Stimulated activated CD4-positive, alpha-beta T cell treated with anti-CD3 and anti-CD28 coated beads, Interleukin-4, amount 100 ng/mL, for 4 hours (primary cell): ENCODE measurements around the gene ADGRV1.
"Not testable (repeated sequence)": the region's sequence is repeated elsewhere in the genome, so short reads cannot be mapped to it uniquely, and the experiment has no call there.

Experiments used
- DNase-seq, 2 experiments: peaks; one replicate each; pipeline ENCODE4 v3.0.0-alpha.2; 2020

Gene ADGRV1

GRCh38 chr5:90955001-90955635 is 396.5 kb downstream of the ADGRV1 start:
- no peak for DNase-seq

- no peak for DNase-seq
Measured at GRCh38 chr5:90956511-90957097, 398.0 kb downstream of the ADGRV1 start.

GRCh38 chr5:90957906-90958305 is 399.3 kb downstream of the ADGRV1 start:
- DNase-seq: no peak

- DNase-seq: no peak
Measured at GRCh38 chr5:90959262-90959661, 400.7 kb downstream of the ADGRV1 start.

- DNase-seq: no peak
Measured at GRCh38 chr5:90962481-90962880, 403.9 kb downstream of the ADGRV1 start.

- no peak for DNase-seq
Measured at GRCh38 chr5:90965110-90965685, 406.6 kb downstream of the ADGRV1 start.

- no peak for DNase-seq
Measured at GRCh38 chr5:90967443-90967842, 408.8 kb downstream of the ADGRV1 start.

GRCh38 chr5:90967851-90968250 is 409.3 kb downstream of the ADGRV1 start:
- no peak for DNase-seq

GRCh38 chr5:90968319-90968718 is 409.7 kb downstream of the ADGRV1 start:
- DNase-seq: no peak

GRCh38 chr5:90969945-90970344 is 411.3 kb downstream of the ADGRV1 start:
- DNase-seq: not testable (repeated sequence)

- DNase-seq: no peak
Measured at GRCh38 chr5:90981177-90981576, 422.6 kb downstream of the ADGRV1 start.

- no peak for DNase-seq
Measured at GRCh38 chr5:90981821-90982220, 423.2 kb downstream of the ADGRV1 start.

GRCh38 chr5:90982576-90982975 is 424.0 kb downstream of the ADGRV1 start:
- DNase-seq: no peak

GRCh38 chr5:90983148-90983547 is 424.6 kb downstream of the ADGRV1 start:
- no peak for DNase-seq

- DNase-seq: no peak
Measured at GRCh38 chr5:90983711-90984124, 425.1 kb downstream of the ADGRV1 start.

GRCh38 chr5:90985341-90985740 is 426.7 kb downstream of the ADGRV1 start:
- DNase-seq: no peak

GRCh38 chr5:90987726-90988125 is 429.1 kb downstream of the ADGRV1 start:
- DNase-seq: no peak

GRCh38 chr5:90991201-90991600 is 432.6 kb downstream of the ADGRV1 start:
- DNase-seq: no peak

- no peak for DNase-seq
Measured at GRCh38 chr5:90994796-90995195, 436.2 kb downstream of the ADGRV1 start.

GRCh38 chr5:90996089-90996488 is 437.5 kb downstream of the ADGRV1 start:
- no peak for DNase-seq

GRCh38 chr5:90997082-90997481 is 438.5 kb downstream of the ADGRV1 start:
- no peak for DNase-seq

GRCh38 chr5:91000743-91001142 is 442.1 kb downstream of the ADGRV1 start:
- no peak for DNase-seq

- DNase-seq: no peak
Measured at GRCh38 chr5:91006713-91007112, 448.1 kb downstream of the ADGRV1 start.

- DNase-seq: no peak
Measured at GRCh38 chr5:91007251-91007650, 448.7 kb downstream of the ADGRV1 start.
